Measurements from ENCODE around the gene MTTP.

DNA sequence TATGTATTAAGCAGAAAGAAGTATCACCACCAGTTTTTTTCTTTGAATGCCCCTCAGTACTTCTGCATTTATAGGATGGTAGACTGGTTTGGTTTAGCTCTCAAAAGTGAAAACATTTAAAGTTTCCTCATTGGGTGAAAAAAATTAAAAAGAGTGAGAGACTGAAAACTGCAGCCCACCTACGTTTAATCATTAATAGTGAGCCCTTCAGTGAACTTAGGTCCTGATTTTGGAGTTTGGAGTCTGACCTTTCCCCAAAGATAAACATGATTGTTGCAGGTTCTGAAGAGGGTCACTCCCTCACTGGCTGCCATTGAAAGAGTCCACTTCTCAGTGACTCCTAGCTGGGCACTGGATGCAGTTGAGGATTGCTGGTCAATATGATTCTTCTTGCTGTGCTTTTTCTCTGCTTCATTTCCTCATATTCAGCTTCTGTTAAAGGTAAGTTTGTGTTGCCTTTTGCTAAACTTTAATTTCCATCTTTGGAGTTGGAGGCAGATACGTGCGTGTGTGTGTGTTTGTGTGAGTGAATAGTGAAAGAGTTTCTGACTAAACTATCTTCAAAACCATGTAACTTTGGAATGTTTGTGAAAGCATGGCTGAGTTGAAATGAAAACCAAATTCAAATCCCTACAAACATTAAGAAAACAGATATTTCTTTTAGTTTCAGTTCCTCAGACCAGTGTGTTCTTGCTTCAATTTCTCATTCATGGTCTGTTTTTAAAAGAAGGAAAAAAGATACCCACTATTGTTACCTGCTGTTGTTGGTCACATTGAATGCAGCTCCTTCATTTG lies at the start of gene MTTP:
- TF ChIP-seq EZH2phosphoT487 (IDR thresholded peaks at IDR 0.05; ENCODE audit: unreplicated experiment), result no peak
- TF ChIP-seq, protein P1, sequence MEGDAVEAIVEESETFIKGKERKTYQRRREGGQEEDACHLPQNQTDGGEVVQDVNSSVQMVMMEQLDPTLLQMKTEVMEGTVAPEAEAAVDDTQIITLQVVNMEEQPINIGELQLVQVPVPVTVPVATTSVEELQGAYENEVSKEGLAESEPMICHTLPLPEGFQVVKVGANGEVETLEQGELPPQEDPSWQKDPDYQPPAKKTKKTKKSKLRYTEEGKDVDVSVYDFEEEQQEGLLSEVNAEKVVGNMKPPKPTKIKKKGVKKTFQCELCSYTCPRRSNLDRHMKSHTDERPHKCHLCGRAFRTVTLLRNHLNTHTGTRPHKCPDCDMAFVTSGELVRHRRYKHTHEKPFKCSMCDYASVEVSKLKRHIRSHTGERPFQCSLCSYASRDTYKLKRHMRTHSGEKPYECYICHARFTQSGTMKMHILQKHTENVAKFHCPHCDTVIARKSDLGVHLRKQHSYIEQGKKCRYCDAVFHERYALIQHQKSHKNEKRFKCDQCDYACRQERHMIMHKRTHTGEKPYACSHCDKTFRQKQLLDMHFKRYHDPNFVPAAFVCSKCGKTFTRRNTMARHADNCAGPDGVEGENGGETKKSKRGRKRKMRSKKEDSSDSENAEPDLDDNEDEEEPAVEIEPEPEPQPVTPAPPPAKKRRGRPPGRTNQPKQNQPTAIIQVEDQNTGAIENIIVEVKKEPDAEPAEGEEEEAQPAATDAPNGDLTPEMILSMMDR (conservative IDR thresholded peaks at IDR 0.05; ENCODE audit: low read depth in 2 of 2), result no peak
- no peak for TF ChIP-seq POLR2AphosphoS5 (IDR thresholded peaks at IDR 0.05; ENCODE audit: low read depth)
- TF ChIP-seq, protein P2, sequence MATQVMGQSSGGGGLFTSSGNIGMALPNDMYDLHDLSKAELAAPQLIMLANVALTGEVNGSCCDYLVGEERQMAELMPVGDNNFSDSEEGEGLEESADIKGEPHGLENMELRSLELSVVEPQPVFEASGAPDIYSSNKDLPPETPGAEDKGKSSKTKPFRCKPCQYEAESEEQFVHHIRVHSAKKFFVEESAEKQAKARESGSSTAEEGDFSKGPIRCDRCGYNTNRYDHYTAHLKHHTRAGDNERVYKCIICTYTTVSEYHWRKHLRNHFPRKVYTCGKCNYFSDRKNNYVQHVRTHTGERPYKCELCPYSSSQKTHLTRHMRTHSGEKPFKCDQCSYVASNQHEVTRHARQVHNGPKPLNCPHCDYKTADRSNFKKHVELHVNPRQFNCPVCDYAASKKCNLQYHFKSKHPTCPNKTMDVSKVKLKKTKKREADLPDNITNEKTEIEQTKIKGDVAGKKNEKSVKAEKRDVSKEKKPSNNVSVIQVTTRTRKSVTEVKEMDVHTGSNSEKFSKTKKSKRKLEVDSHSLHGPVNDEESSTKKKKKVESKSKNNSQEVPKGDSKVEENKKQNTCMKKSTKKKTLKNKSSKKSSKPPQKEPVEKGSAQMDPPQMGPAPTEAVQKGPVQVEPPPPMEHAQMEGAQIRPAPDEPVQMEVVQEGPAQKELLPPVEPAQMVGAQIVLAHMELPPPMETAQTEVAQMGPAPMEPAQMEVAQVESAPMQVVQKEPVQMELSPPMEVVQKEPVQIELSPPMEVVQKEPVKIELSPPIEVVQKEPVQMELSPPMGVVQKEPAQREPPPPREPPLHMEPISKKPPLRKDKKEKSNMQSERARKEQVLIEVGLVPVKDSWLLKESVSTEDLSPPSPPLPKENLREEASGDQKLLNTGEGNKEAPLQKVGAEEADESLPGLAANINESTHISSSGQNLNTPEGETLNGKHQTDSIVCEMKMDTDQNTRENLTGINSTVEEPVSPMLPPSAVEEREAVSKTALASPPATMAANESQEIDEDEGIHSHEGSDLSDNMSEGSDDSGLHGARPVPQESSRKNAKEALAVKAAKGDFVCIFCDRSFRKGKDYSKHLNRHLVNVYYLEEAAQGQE (IDR thresholded peaks at IDR 0.05; ENCODE audit: unreplicated experiment), result no peak
- no peak for TF ChIP-seq EZH2 (IDR thresholded peaks at IDR 0.05; ENCODE audit: low read depth, unreplicated experiment)
- no peak for TF ChIP-seq ZNF114 (CRISPR knock-in tag; IDR thresholded peaks at IDR 0.05)
- no peak for TF ChIP-seq NANOG (IDR thresholded peaks at IDR 0.05; ENCODE audit: borderline replicate concordance)
- TF ChIP-seq, protein P3, sequence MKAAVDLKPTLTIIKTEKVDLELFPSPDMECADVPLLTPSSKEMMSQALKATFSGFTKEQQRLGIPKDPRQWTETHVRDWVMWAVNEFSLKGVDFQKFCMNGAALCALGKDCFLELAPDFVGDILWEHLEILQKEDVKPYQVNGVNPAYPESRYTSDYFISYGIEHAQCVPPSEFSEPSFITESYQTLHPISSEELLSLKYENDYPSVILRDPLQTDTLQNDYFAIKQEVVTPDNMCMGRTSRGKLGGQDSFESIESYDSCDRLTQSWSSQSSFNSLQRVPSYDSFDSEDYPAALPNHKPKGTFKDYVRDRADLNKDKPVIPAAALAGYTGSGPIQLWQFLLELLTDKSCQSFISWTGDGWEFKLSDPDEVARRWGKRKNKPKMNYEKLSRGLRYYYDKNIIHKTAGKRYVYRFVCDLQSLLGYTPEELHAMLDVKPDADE (IDR thresholded peaks at IDR 0.05), result no peak
- TF ChIP-seq JUNB (IDR thresholded peaks at IDR 0.05; ENCODE audit: unreplicated experiment), result no peak
